Measurements from ENCODE around the gene PGAP3. TPM values are rescaled to one million over a fixed set of nuclear protein-coding genes. Genes with fewer than 3 reads are reported as not detected.

The PGAP3 gene
- total and polyA plus RNA-seq, 2 of the 4 experiments (the other 2 are of a cell fraction) = 4.3 to 9.8 TPM

- peaks cover 4% of the 10 kb centered on the region for H3K9me1 ChIP-seq (ENCODE audit: insufficient read depth, low read length)
- no peak overlapping the region for H2BK120ac ChIP-seq (ENCODE audit: low read depth, low read length)
- CTCF ChIA-PET = interaction anchor here (1.3 kb wide), 1 partner anchor 21 kb away, joined by 3 read pairs; no protein-coding TSS in a partner anchor
- H3K79me1 ChIP-seq (ENCODE audit: low read depth in 1 of 2, low read length in 2 of 2) = peaks cover 13 to 56% of the 10 kb centered on the region in 2 experiments; a peak in 3 of 4 replicates
- H3K18ac ChIP-seq (ENCODE audit: low read depth, low read length) = no peak overlapping the region
- no peak overlapping the region for H4K5ac ChIP-seq (ENCODE audit: low read depth, low read length)
- no peak overlapping the region for H2AFZ ChIP-seq (replicated peaks; ENCODE audit: low read length, poor library complexity)
- H3K9me3 ChIP-seq (ENCODE audit: control insufficient read depth, insufficient read depth, low read length) = no peaks in the 10 kb centered on the region
- peaks cover 42% of the 10 kb centered on the region for H4K20me1 ChIP-seq (ENCODE audit: insufficient read depth, low read length)
- dilution Hi-C loops (cut with HindIII; ENCODE audit: low sequenced_read_pairs, unreplicated experiment) (no loop called here), in situ Hi-C loops (cut with MboI; ENCODE audit: low sequenced_read_pairs) (no loop called here), intact Hi-C loops (cut with micrococcal nuclease) (no loop called here)
- TF ChIP-seq FOS (IDR thresholded peaks at IDR 0.05; ENCODE audit: low read depth, low read length) (no peak), NFE2L2 (IDR thresholded peaks at IDR 0.05; ENCODE audit: low read depth, low read length) (no peak), MAFK (IDR thresholded peaks at IDR 0.05; ENCODE audit: low read depth, low read length) (no peak)
- H3K4me2 ChIP-seq (ENCODE audit: low read depth, low read length) = no peak overlapping the region
- H2AK9ac ChIP-seq (replicated peaks; ENCODE audit: low read depth, low read length, poor library complexity) = no peak overlapping the region
- H4K91ac ChIP-seq (ENCODE audit: insufficient read depth, low read depth, low read length) = no peak overlapping the region
- no peak overlapping the region for H3K4me3 ChIP-seq (ENCODE audit: insufficient read depth, low read depth, low read length)
- H3K56ac ChIP-seq (ENCODE audit: extremely low read depth, insufficient read depth, low read length) = no peak overlapping the region
- H3K4ac ChIP-seq (ENCODE audit: low read depth, low read length) = no peak overlapping the region
- POLR2A ChIA-PET (ENCODE audit: unreplicated experiment) = no interaction called here
- no peak overlapping the region for H3K23ac ChIP-seq (ENCODE audit: low read depth, low read length)
- ATAC-seq (ENCODE audit: low read depth) (no peak), DNase-seq (no peak)
- H2AK5ac ChIP-seq (ENCODE audit: low read depth, low read length) = no peak overlapping the region
- H4K8ac ChIP-seq (ENCODE audit: low read depth in 2 of 2, low read length in 2 of 2) = no peak overlapping the region
- no peak overlapping the region for H2BK5ac ChIP-seq (ENCODE audit: low read depth, low read length, poor library complexity, severe bottlenecking)
- H3K14ac ChIP-seq (replicated peaks; ENCODE audit: low read depth, low read length) = no peak overlapping the region
- H3K9ac ChIP-seq (ENCODE audit: low read depth, low read length) = no peak overlapping the region
- peaks cover 4% of the 10 kb centered on the region for H3K36me3 ChIP-seq (ENCODE audit: control insufficient read depth, insufficient read depth, low read length)
- WGBS, 2 experiments (ENCODE audit: extremely low coverage in 2 of 2, insufficient read length in 1 of 2) = 50% methylated on average over 1 of the region's 11 CpGs; no CpG with 5 or more reads in 1 of the 2 experiments
- H3K27ac ChIP-seq (ENCODE audit: insufficient read depth, low read length) = no peak overlapping the region
- no TSS peak for BruUV-seq (replicated peaks)
- no peak overlapping the region for H2BK15ac ChIP-seq (ENCODE audit: low read depth, low read length)
- H2BK20ac ChIP-seq (ENCODE audit: low read depth, low read length) = no peak overlapping the region
- H3K27me3 ChIP-seq (ENCODE audit: control insufficient read depth, insufficient read depth, low read length) = no peaks in the 10 kb centered on the region
- peaks cover 3% of the 10 kb centered on the region; the same call in 1 of the 2 replicates for H3K4me1 ChIP-seq (ENCODE audit: control insufficient read depth, insufficient read depth, low read length)
These were observed 37.7 kb downstream of the PGAP3 start for GRCh38 chr17:39650121-39650579.

Measured in IMR-90 (cell line).